Femur (tissue), 1 donor: Measurements from ENCODE around the gene ARHGEF7.
"Not testable (repeated sequence)": the region's sequence is repeated elsewhere in the genome, so short reads cannot be mapped to it uniquely, and the experiment has no call there.

Experiments
- DNase-seq: peaks from one replicate; pipeline ENCODE4 v3.0.0-alpha.2; 2017

The ARHGEF7 gene

DNA sequence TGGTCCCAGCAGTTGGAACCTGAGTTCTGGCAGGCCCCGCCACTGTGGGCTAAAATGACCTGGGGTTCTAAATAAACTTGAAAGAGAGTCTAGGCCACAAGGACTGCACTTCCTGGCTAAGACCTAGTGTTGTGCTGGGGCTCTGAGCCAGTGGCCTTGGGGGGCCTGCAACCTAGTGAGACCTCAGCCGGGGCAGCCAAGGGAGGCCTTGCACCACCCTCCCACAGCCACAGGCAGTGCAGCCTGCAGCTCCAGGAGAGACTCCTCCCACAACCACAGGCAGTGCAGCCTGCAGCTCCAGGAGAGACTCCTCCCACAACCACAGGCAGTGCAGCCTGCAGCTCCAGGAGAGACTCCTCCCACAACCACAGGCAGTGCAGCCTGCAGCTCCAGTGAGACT, 142.8 kb downstream of the ARHGEF7 start:
- not testable (repeated sequence) for DNase-seq

DNA sequence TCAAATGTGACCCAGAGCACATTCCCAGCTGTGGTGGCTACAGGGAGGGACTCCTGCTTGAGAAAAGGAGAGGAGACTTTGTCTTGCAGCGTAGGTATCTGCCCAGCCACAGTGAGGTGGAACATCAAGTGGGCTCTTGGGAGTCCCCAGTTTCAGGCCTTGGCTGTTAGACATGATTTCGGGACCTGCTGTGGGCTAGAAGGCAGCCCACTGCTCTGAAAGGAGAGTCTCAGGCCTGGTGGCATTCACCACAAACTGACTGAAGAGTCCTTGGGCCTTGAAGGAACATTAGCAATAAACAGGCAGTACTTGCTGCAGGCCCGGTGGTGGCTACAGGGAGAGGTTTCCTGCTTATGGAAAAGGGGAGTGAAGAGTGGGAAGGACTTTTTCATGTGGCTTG, 143.5 kb downstream of the ARHGEF7 start:
- DNase-seq, result no peak

DNA sequence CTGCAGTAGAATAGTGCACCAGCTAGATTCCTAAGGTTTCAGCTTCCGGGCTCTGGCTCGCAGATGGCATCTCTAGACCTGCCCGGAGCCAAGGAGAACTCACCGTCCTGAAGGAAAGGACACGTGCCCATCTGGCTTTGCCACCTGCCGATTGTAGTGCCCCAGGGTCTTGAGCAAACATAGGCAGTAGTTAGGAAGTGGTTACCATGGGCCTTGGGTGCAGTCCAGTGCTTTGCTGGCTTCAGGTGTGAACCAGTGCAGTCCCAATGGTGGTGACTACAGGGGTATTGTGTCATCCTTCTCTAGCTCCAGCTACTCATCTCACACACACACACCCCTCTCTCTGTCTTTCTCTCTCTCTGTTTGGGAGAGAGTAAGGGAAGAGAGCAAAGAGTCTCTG, 143.9 kb downstream of the ARHGEF7 start:
- no peak for DNase-seq

DNA sequence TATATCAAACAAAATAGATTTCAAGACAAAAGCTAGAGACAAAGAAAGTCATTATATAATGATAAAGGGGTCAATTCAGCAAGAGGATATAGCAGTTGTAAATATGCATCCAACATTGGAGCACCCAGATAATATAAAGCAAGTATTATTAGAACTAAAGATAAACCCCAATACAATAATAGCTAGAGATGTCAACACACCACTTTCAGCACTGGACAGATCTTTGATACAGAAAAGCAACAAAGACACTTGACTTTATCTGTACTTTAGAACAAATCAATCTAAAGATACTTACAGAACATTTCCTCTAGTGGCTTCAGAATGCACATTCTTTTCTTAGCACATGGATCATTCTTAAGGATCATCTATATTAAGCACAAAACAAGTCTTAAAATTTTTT, 146.2 kb downstream of the ARHGEF7 start:
- DNase-seq, result no peak

DNA sequence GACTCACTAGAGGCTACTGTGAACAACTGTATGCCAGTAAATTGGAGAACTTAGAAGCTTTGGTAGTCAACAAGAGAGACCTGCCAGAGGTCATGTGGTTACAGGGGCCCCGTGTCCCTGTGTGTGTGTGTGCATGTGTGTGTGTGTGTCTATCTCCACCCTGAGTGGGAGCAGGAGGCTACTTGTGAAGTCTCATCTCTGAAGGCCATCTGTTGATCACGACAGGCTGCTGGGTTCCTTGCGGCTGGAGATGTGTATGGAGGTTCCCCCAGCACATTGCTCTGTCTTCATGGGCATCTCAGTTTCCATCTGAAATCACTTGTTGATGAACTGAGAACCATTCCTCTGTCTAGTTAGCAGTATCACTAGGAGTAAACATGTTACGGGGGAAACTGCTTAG, 147.2 kb downstream of the ARHGEF7 start:
- no peak for DNase-seq

DNA sequence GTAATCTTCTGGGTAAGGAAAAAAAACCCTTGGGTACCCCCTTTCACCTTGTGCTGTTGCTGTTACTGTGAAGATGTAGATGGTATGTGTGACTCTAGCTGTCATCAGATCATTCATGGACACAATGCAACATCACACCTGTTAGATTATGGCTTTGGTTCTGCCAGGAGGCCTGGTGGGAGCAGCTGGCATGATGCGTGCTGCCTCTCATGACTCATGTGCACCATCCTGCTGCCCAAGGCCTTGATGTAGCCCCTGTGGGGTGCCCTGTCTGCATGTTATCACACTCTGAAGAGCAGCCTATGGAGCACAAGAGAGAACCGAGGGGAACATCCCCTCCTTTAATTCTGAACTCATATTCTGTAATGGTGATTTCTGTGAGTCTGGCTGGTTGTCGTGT, 147.6 kb downstream of the ARHGEF7 start:
- no peak for DNase-seq

DNA sequence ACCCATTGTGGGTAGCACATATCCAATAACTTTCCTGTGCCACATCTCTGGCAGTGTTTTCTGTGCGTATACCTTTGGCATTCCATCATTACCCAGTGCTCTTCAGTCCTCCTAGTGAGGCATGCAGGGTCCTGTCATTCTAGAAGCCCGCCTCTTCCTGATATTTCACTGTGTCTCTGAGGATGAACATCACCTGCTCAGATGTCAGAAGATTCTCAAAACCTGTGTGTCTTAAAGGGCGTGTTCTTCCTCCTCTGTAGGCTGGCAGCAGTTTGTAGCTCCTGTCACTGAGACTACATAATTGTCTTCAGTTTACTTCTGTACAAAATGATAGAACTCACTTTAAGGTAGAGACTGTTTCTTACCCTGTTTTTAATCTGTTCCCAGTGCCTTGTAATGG, 148.5 kb downstream of the ARHGEF7 start:
- no peak for DNase-seq

DNA sequence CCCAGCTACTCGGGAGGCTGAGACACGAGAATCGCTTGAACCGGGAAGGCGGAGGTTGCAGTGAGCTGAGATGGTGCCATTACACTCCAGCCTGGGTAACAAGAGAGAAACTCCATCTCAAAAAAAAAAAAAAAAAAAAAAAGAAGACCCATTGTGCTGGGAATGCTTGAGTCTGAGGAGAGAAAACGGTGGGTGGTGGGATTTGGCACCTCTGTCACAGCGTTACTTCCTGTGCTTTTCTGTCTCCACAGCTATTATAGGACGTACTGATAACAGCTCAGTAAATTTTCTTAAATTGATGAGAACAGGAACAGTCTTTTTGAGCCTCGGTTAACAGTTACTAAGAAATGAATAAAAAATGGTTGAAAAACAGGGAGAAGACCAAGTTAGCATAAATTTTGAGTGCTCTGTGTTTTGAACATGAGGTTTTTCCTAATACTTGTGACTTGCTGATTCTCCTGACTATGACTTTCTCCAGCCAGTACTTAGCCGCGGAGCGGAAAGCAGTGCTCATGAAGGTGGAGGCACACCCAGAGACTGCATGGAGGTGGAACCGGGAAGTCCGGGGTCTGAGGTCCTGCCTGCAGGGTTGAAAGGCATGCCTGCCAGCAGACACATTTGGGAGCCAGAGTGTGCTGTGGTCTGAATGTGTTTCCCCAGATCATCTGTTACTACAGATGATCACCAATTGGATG, 150.0 kb downstream of the ARHGEF7 start:
- DNase-seq, result no peak

DNA sequence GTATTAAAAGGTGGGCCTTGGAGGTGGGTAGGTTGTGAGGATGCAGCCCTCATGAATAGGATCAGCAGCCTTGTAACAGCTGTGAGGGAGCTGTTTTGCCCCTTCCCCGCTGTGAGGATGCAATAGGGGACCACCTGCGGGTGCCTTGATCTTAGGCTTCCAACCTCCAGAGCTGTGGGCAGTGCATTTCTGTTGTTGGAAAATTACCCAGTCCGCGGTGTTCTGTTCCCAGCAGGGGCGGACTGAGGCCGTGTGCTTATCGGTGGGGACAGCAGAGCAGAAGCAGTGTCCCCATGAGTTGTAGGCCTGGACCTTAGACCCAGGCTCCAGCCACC, 150.6 kb downstream of the ARHGEF7 start:
- DNase-seq, result no peak

DNA sequence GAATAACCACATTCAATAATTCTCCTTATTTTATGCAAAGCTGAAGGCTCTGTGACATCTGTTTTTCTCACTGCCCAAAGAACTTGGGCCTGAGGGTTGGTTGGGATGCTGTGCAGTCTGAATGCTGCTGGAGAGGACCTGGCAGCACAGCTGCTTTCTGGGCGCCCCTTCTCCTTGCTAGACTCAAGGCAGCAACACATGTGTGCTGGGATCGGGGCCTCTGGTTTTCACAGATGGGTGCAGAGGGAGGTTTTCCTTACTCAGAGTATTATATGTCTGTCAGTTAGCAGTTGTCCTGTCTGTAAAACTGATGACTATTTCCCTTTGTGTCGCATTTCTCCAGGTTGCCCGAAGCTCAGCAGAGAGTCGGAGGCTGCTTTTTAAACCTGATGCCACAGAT, 152.1 kb downstream of the ARHGEF7 start:
- DNase-seq, result no peak

DNA sequence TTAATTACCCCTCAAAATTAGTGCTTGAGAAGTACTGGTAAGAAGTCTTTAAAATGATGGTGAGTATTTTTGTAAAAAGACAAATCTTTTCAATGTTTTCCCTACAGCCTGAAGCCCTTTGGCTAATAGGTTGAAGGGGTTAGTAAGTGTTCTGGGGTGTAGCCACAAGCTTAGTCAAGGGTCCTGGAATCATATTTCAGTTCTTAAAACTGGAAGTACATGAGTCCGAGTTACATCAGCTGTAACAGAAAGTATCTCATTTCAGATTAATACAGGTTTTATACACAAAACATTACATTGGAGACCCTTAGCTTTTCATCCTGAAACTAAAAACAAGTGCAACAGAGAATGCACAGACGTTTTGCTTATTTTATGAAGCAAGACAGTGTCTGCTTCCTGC, 152.7 kb downstream of the ARHGEF7 start:
- no peak for DNase-seq

DNA sequence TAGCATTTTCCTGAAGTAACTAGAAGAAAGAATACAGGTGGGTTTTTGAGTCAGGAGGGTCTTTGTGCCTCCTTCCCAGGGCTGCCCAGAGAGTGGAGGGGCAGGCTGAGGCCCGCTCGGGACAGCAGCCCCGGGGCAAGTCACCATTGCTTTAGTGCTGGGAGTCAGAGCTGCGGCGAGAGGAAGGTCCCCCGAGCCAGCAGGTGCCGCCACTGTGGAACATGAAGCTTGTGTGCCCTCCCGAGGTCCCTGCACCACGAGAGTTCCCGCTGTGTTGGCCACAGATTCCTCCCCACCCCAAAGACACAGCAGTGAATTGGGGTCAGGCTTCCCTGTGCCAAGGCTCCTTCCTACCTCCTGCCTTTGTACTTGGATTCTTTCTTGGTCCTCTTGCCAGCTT, 154.4 kb downstream of the ARHGEF7 start:
- no peak for DNase-seq

DNA sequence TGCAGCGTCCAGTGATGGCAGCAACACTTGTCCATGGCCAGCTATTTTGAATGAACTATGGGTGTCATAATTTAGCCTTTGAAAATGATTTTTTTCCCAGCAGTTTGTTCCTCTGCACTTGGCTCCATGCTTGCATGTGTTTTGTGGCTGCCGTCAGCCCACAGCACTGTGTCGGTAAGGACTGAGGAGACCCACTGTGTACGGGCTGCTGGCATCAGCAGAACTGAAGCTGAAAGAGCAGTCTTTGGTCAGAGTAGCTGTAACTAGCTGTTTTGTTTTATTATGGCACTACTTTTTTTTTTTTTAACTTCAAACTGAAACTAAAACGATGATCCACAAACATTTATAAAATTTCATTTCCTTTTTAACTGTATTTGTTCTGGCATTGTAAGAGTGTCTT, 155.0 kb downstream of the ARHGEF7 start:
- no peak for DNase-seq

DNA sequence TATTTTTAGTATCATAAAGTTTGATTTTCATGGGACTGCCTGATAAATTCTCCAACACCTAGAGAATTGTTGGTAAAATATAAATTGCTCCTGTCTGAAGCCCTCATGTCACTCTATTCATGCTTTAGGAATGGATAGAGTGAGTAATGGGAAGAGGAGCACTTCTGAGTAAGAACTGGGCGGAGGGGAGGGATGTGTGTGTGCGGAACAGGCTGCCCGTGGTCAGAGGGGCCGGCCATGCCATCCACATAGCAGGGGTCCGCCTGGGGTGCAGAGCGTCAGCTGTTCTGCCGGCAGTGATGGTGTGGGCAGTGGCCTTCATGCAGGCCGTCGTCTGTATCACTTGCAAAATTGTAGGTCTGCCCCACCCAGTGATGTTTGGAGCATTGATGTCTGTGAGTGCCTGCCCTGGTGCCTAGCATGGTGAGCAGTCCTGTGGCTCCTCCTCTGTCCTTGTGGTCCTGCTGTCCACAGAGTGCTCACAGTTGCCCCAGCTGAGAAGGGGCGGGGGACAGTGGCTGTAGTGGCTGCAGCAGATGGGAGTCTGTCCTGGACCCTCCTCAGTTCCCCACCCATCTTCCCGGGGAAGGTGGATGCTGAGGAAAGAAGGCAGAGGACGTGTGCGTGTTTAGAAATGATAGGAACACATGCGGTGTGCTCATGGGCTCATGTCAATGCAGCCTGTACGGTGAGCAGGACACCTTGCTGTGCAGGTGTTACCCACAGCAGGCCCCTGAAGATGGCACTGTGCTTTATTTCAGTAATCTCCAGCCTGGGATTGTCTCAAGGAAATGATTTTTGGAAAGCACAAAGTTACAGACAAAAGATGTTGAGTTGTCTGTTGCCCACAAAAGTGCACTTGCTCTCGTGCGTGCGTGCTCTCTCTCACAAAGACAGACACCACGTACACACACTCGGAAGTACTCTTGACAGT, 155.9 kb downstream of the ARHGEF7 start:
- DNase-seq, result no peak

DNA sequence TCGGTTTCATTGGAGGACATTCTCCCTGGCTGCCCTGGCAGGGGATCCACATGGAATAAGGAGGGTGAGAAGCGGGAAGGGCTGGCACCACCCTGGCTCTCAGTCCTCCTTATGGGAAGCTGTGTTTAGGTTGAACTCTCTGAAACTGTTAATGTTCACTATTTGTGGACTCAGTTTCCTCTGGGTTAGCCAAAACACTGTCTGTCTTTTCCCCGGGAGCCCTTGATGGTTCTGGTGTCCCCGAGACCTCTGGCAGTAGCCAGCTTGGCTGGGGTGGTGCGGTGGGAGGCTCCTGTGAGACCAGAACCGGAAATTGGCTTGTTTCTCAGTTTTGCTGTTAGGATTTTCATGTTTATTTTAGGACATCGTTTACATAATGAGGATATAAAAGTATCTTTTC, 157.0 kb downstream of the ARHGEF7 start:
- no peak for DNase-seq

DNA sequence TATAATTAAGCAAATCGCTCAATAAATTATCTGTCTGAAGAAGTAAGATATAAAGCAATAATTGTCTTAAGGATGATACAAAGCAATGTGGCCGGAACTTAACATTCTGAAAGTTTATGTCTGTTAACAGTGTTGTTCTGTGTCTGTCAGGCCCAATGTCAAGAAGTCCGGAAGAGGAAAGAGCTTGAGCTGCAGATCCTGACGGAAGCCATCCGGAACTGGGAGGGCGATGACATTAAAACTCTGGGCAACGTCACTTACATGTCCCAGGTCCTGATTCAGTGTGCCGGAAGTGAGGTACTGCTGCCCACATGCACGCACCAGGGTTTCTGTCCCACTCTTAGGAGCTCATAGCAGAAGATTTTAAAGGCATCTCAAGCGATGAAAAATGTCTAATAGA, 160.3 kb downstream of the ARHGEF7 start:
- no peak for DNase-seq

DNA sequence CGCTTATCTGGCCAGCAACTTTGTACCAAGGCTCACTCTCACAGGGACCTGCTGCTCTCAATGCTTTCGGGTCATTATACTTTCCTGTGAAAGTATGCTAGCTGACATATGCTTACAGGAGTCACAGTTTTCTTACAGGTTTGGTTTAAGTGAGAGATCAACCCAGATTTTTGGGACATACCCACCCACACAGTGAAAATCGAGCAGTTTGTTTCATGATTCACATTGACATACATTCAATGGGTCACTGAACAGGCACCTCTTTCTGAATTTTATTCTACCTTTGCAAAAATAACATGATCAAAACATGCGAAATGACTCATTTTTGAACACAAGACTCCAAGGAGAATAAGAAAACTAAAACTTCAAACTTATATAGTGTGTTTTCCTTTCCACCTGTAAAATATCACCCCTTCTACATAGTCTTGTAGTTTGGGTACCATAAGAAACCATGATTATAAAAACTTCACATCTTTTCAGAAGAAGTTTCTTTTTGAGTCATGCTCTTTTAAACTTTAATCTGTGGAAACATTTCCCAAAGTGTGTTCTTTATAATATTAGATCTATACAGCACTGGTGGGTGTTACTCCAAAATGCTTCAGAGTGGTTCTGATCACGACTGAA, 161.0 kb downstream of the ARHGEF7 start:
- DNase-seq, result no peak

DNA sequence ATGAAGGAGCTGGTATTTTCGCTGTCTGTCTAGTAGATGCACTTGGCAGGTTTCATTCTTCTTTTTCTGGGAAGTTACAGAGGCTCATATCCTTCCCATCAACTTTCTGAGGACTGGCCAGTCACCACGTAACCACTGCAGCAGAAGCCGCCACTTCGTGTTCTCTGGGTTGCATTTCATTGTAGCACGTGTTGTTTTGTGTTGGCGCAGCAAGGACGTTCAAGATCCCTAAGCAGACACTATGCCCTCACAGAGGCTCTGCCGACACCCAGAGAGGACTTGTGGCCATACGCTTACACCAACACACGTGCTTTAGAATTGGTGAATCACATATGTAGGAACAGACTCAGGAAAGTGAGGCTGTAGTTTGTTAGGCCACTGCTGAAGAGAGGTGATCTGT, 163.1 kb downstream of the ARHGEF7 start:
- DNase-seq, result no peak

DNA sequence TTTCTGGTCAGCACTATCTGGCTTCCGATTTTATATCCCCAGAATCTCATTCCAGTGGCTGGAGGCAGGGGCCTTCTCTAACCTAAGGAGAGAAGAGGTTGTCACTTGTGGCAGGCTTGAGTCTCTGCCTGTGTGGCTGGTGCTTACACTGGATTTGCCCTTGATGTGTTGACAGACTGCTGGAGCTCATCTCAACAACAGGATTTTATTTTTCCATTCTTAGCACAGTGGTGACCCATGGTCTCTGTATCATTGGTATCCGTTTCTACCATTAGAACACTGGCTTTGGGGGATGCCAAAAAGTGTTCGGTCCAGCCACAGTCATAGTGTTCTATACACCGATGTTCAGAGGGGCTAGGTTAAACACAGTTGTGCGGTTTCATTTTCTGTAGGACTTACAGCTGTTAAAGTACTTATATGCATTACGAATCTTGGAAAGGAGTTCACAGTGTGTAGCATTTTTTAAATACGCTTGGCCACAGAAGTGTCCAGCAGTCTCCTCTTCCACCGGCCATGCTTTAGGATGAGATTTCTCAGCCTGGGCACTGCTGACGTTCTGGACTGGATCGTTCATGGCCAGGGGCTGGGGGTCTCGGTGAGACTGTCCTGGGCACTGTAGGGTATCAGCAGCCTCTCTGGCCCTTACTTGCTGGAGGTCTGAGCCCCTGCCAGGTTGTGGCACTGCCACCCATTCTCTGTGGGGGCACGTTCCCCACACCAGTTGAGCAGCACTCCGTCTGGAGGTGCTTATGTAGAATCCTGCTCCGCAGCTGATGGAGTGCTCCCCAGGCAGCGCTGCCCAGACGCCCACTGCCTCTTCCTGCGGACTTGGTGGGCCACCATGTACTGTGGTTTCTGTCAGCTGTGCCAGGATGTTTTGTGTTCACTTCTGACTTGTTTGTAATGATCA, 163.9 kb downstream of the ARHGEF7 start:
- DNase-seq, result peak; percentile 38

DNA sequence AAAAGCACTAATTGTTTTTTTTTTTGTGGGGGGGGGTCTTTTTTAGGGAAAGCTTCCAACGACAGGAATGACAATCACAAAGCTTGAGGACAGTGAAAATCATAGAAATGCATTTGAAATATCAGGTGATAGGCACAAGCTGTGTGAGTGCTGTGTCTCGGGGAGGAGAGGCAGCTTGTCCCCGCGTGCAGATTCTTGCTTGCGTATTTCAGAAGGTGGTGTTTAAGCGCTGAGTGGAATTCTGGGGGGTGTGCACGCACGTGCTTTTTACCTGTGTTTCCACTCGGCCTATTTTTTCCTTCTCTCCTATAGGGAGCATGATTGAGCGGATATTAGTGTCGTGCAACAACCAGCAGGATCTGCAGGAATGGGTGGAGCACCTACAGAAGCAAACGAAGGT, 165.1 kb downstream of the ARHGEF7 start:
- DNase-seq, result no peak

DNA sequence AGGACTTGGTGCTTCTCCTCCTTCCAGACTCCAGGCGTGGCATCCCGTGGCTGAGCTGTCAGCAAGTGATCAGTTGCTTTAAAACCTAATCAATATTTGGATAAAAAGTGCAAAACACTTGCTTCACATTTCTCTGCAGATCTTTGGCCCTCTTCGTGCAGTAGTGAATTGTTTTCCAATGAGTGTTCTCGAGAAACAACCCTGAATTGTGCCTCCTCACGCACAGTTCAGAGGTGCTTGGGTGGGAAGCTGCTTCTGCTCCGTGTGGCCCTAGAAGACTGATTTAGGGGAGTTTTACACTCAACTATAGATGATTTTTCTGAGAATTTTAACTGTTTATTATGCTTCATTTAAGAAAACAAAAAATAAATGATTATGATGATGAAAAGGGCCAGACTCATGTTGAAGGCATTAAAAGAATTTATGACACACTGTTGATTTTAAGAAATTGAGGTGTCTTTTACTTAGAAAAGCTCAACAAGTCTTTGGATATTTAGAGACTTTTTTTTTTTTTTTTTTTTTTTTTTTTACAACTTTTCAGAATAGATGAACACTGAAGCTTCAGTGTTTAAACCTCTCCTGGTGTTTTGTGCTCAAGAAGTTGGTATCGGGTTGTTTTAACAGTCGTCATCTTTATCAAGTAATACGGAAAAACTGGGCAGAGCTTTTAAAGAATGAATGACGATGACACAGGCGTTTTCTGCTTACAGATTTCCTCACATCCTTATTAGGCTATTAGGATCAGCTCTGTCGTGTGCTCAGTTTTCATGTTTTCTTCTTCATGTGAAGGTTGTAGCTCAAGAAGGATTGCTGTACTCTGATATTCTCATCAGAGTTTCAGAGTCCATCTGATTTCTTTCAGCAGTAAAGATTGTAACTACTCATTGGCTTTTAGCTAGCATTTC, 165.8 kb downstream of the ARHGEF7 start:
- no peak for DNase-seq

DNA sequence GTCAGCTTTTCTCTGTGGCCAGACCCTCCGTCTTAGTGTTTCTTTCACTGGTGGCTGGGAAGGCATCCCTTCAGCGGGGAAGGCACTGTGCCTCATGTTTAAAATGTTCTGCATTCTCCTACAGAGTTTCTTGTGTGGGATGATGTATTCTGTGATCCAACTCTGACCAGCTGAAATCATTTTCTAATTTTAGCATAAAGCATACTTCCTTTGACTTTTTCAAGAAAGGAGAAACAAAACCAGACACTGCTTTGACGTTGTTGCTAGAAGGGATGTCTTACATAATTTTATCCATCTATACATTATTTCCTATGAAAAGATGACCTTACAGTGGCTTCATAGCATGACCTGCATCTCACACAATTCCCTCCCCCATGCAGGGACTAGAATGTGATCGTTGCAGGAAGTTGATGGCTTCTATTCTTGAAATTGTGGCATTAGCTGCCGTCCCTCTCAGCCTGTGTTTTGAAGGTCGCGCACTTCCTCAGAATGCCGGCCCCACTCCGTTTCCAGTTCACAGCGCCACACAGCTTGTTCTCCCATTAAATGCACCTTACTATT, 166.7 kb downstream of the ARHGEF7 start:
- DNase-seq, result no peak
